ENCODE results near the gene DNM3. TPM values are rescaled to one million over a fixed set of nuclear protein-coding genes. Genes with fewer than 3 reads are reported as not detected.

The DNM3 gene
- total and polyA plus RNA-seq, 2 of the 8 experiments (the other 6 are each of a cell fraction or from before 2014, with no cell fraction given): 2.0 to 8.5 TPM

GRCh38 chr1:172394811-172395210 lies 553.5 kb downstream of the DNM3 start:
- Histone ChIP-seq H2AFZ (ENCODE audit: low read length) (no peak overlapping the region), H3K79me1 (ENCODE audit: low read depth, low read length) (no peaks in the 10 kb centered on the region), H4K20me1 (replicated peaks in 1 of 2; ENCODE audit: control insufficient read depth in 1 of 2, insufficient read depth in 2 of 2, low read length in 2 of 2) (no peaks in the 10 kb centered on the region), H3K4me1 (replicated peaks in 1 of 4; ENCODE audit: control insufficient read depth in 3 of 4, insufficient read depth in 4 of 4, low read length in 3 of 4) (peaks cover 6 to 14% (median 10%) of the 10 kb centered on the region in 4 experiments), H4K91ac (replicated peaks; ENCODE audit: insufficient read length, low read length) (no peak overlapping the region), H3K23ac (ENCODE audit: insufficient read length) (no peak overlapping the region), H4K5ac (ENCODE audit: insufficient read length, low read depth, low read length) (no peak overlapping the region), H3K4me3 (ENCODE audit: extremely low read depth in 1 of 4, insufficient read depth in 2 of 4, low read depth in 3 of 4, low read length in 4 of 4) (no peak overlapping the region), H3K56ac (replicated peaks; ENCODE audit: insufficient read length, low read depth, low read length) (no peak overlapping the region), H3K9me3 (ENCODE audit: insufficient read depth in 2 of 2, low read depth in 1 of 2, low read length in 1 of 2) (no peaks in the 10 kb centered on the region), H2BK20ac (ENCODE audit: low read length) (no peak overlapping the region), H3K14ac (ENCODE audit: insufficient read length) (no peak overlapping the region), H2BK5ac (ENCODE audit: low read depth, low read length) (no peak overlapping the region), H3K4me2 (ENCODE audit: insufficient read depth in 1 of 2, low read depth in 2 of 2, low read length in 2 of 2) (no peak overlapping the region), H4K8ac (ENCODE audit: extremely low read depth, insufficient read depth, low read length) (no peak overlapping the region), H3K36me3 (ENCODE audit: control insufficient read depth in 2 of 4, insufficient read depth in 4 of 4, low read length in 3 of 4) (no peaks in the 10 kb centered on the region), H3K23me2 (ENCODE audit: low read depth, low read length) (no peaks in the 10 kb centered on the region), H3K27ac (ENCODE audit: low read depth, low read length) (no peak overlapping the region), H3K4ac (replicated peaks; ENCODE audit: insufficient read length, low read depth, low read length) (no peak overlapping the region), H2AK5ac (ENCODE audit: low read depth, low read length) (no peak overlapping the region), H2BK15ac (ENCODE audit: low read length) (no peak overlapping the region), H2BK120ac (replicated peaks; ENCODE audit: low read depth, low read length) (no peak overlapping the region), H2BK12ac (ENCODE audit: low read depth, low read length) (no peak overlapping the region), H3K18ac (ENCODE audit: extremely low read depth, low read length) (no peak overlapping the region), H3K27me3 (replicated peaks in 1 of 4; ENCODE audit: control insufficient read depth in 3 of 4, extremely low read depth in 1 of 4, insufficient read depth in 3 of 4, low read length in 3 of 4) (no peaks in the 10 kb centered on the region), H3K79me2 (ENCODE audit: control insufficient read depth in 1 of 2, insufficient read depth in 2 of 2, low read length in 2 of 2) (no peaks in the 10 kb centered on the region), H3K9ac (replicated peaks in 1 of 4; ENCODE audit: extremely low read depth in 1 of 4, low read depth in 3 of 4, low read length in 3 of 4) (no peak overlapping the region)
- DNase-seq (ENCODE audit: low read depth in 1 of 2, low spot score in 2 of 2): no peak
- FAIRE-seq: no peak
- 94% methylated on average over 4 of the region's 5 CpGs; no CpG with 5 or more reads in 1 of the 2 experiments for WGBS, 2 experiments (ENCODE audit: extremely low coverage in 1 of 2, insufficient coverage in 1 of 2, insufficient read length in 1 of 2, insufficient replicate concordance in 2 of 2, low coverage in 1 of 2, low lambda C conversion rate in 2 of 2, missing lambda C conversion rate in 1 of 2)
- CTCF ChIA-PET (ENCODE audit: partially characterized antibody): interaction anchor here (0.6 to 1.9 kb wide), 18 partner anchors 9 to 594 kb away, joined by 3 to 8 read pairs (median 3); partner anchors contain the start of gene C1orf105
- POLR2A ChIA-PET (ENCODE audit: partially characterized antibody): interaction anchor here (0.9 kb wide), 1 partner anchor 35 kb away, joined by 3 read pairs; no protein-coding TSS in a partner anchor
- TF ChIP-seq CHD2 (IDR thresholded peaks at IDR 0.05; ENCODE audit: low read length): no peak
- no peak for TF ChIP-seq EZH2 (IDR thresholded peaks at IDR 0.05; ENCODE audit: low read depth, low read length, severe bottlenecking)
- no peak for TF ChIP-seq ASH2L (IDR thresholded peaks at IDR 0.05; ENCODE audit: low read length)
- no peak for TF ChIP-seq ATF3 (IDR thresholded peaks at IDR 0.05; ENCODE audit: insufficient read depth, low read depth, low read length)
- TF ChIP-seq SIN3A (conservative IDR thresholded peaks at IDR 0.05 in 1 of 2, IDR thresholded peaks at IDR 0.05 in 1 of 2; ENCODE audit: low read depth in 1 of 2, low read length in 2 of 2): no peak
- TF ChIP-seq SIRT6 (IDR thresholded peaks at IDR 0.05; ENCODE audit: low read length): no peak
- no peak for TF ChIP-seq CHD1 (IDR thresholded peaks at IDR 0.05; ENCODE audit: low read depth, low read length)
- TF ChIP-seq CBX8 (IDR thresholded peaks at IDR 0.05; ENCODE audit: borderline replicate concordance, low read depth, low read length): no peak
- TF ChIP-seq FOSL1 (IDR thresholded peaks at IDR 0.05; ENCODE audit: insufficient read depth, low read depth, low read length): no peak

Measured in H1 (cell line).